PFSK-1 (cell line): ENCODE data around the gene RUNX1.

ENCODE experiments used
- FOXP2 ChIP-seq: optimal IDR thresholded peaks from 2 replicates; pipeline ENCODE3; 2011; ENCODE audit warnings: borderline replicate concordance, control low read depth, inconsistent platforms; ENCODE audit not compliant: insufficient read depth; ENCODE audit errors: extremely low read length, extremely low read depth
- POLR2AphosphoS5 ChIP-seq: IDR thresholded peaks from 2 replicates; pipeline ENCODE4 v1.6.1; 2012; ENCODE audit warnings: low read depth, mild to moderate bottlenecking, control low read depth, low read length, moderate library complexity
- SIN3A ChIP-seq: IDR thresholded peaks from 2 replicates; pipeline ENCODE4 v1.6.1; 2012; ENCODE audit warnings: mild to moderate bottlenecking, low read length, moderate library complexity, borderline replicate concordance; ENCODE audit not compliant: insufficient read depth
- TAF1 ChIP-seq: IDR thresholded peaks from 2 replicates; pipeline ENCODE4 v1.6.1; 2012; ENCODE audit warnings: low read length, control low read depth, borderline replicate concordance; ENCODE audit not compliant: insufficient read depth
- TF ChIP-seq, protein P1 (sequence below), 2 experiments: IDR thresholded peaks; 2 replicates each; pipeline versions ENCODE4 v1.6.1 to v1.8.0; 2011 to 2012; ENCODE audit warnings: low read depth in 2 of 2, low read length in 2 of 2, control low read depth in 1 of 2, inconsistent platforms in 1 of 2, mild to moderate bottlenecking in 1 of 2, moderate library complexity in 1 of 2; ENCODE audit not compliant: insufficient read depth in 1 of 2

The RUNX1 gene

DNA sequence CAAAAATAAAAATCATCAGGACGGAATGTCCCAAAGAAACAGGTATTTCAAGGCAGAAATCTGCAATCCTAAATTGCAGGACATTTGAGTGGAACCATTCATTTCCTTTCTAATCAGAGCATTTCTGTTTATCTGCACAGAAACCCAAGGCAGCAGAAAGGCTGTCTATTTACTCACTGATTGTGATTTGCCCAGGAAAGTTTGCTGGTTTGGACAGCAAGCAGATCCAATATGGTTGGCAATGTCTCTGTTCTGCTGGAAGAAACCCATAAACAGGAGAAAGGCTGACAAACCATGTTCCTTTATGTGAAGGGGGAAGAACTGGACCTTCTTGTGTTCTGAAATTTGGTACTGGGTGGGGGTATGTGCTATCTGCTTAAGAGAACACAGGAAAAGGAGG is 260.2 kb downstream of the RUNX1 start:
- TF ChIP-seq, protein P1, sequence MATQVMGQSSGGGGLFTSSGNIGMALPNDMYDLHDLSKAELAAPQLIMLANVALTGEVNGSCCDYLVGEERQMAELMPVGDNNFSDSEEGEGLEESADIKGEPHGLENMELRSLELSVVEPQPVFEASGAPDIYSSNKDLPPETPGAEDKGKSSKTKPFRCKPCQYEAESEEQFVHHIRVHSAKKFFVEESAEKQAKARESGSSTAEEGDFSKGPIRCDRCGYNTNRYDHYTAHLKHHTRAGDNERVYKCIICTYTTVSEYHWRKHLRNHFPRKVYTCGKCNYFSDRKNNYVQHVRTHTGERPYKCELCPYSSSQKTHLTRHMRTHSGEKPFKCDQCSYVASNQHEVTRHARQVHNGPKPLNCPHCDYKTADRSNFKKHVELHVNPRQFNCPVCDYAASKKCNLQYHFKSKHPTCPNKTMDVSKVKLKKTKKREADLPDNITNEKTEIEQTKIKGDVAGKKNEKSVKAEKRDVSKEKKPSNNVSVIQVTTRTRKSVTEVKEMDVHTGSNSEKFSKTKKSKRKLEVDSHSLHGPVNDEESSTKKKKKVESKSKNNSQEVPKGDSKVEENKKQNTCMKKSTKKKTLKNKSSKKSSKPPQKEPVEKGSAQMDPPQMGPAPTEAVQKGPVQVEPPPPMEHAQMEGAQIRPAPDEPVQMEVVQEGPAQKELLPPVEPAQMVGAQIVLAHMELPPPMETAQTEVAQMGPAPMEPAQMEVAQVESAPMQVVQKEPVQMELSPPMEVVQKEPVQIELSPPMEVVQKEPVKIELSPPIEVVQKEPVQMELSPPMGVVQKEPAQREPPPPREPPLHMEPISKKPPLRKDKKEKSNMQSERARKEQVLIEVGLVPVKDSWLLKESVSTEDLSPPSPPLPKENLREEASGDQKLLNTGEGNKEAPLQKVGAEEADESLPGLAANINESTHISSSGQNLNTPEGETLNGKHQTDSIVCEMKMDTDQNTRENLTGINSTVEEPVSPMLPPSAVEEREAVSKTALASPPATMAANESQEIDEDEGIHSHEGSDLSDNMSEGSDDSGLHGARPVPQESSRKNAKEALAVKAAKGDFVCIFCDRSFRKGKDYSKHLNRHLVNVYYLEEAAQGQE (IDR thresholded peaks at IDR 0.05; ENCODE audit: insufficient read depth in 1 of 2, low read depth in 2 of 2, low read length in 2 of 2), result no peak

DNA sequence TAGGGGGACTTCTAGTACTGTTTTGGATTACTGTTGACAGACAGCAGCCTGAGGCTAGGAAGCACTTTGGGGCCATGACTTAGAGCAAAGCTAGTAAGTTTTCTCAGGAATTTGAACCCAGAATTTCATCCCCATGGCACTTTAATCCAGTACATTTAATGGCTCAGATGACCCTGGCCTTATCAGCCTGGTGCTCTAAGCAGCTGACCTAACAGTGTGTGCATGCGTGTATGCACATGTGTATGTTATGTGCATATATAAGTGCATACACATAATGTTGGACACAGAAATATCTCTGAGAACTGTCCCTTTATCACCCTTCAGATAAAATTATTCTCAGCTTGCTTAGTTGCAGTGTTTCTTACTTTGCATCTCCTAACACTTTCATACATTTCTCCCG is 265.3 kb downstream of the RUNX1 start:
- TF ChIP-seq FOXP2 (no peak), TAF1 (no peak)

DNA sequence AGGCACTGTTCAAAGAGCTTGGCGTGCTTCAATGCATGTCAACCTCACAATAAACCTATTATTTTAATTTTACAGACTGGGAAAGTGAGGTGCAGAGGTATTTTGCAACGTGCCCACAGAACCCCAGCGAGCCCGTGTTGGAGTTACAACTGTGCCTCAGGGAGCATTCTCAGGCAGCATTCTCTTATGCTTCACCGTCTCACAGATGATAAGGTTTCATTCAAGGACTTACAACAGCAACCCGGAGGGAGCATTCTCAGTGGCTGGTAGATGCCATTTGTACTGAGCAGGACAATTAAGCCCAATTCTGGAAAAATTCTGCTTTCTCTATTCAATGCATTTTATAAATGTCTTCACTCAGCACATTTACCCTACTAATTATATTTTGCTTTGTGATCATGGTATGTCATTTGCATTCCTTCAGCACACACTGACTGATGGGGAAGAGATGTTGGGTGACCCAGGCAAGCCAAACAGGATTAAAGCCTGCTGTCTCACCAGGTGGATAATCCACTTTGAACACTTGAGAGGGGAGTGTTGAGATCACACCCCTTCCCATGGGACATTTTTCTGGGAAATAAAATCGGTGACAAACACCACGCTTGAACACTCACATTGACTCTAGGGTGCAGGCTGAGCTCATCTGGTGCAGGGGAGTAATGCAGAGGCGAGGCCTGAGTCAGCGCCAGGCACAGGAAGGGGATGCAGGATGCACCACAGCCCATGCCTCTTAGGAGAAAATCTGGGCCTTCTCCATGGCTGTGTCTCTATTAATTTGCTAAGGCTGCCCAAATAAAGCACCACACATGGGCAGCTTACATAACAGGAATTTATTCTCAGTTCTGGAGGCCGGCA is 266.4 kb downstream of the RUNX1 start:
- TF ChIP-seq POLR2AphosphoS5, result no peak
- TF ChIP-seq TAF1, result no peak
- TF ChIP-seq, protein P1 (IDR thresholded peaks at IDR 0.05; ENCODE audit: insufficient read depth in 1 of 2, low read depth in 2 of 2, low read length in 2 of 2), result no peak
- TF ChIP-seq FOXP2, result no peak
- TF ChIP-seq SIN3A, result no peak

DNA sequence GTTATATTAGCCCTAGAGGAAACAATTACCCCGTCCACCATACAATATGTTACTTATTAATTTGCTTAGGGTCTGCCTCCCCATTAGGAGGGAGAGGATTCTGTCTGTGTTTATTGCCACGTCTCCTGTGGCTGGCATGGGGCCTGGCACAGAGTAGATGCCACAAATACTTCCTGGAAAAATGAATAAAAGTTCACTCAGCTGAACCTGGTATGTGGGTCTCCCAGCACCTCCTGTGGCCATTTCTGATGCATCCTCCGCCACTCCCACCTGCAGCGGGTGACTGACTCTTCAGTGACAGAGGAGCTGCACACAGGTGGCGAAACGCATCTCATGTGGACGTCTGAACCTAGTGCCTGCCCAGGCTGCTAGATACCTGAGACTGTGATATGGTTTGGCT is 267.6 kb downstream of the RUNX1 start:
- TF ChIP-seq POLR2AphosphoS5 (no peak), FOXP2 (no peak), TAF1 (no peak), SIN3A (no peak)
- TF ChIP-seq, protein P1 (IDR thresholded peaks at IDR 0.05; ENCODE audit: insufficient read depth in 1 of 2, low read depth in 2 of 2, low read length in 2 of 2), result no peak

DNA sequence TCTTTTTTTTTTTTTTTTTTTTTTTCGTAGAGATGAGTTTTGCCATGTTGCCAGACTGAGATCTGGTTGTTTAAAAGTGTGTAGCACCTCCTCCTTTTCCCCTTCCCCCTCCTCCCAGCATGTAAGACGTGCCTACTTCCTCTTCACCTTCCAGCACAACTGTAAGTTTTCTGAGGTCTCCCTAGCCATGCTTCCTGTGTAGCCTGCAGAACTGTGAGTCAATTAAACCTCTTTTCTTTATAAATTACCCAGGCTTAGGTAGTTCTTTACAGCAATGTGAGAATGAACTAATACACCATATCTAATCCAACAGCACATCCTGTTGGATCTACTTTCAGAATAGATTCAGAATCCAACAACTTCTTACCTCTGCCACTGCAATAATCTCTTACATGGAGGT is 269.2 kb downstream of the RUNX1 start:
- TF ChIP-seq, protein P1 (IDR thresholded peaks at IDR 0.05; ENCODE audit: insufficient read depth in 1 of 2, low read depth in 2 of 2, low read length in 2 of 2), result no peak
- TF ChIP-seq FOXP2, result no peak
- no peak for TF ChIP-seq SIN3A
- no peak for TF ChIP-seq POLR2AphosphoS5
- TF ChIP-seq TAF1, result no peak

DNA sequence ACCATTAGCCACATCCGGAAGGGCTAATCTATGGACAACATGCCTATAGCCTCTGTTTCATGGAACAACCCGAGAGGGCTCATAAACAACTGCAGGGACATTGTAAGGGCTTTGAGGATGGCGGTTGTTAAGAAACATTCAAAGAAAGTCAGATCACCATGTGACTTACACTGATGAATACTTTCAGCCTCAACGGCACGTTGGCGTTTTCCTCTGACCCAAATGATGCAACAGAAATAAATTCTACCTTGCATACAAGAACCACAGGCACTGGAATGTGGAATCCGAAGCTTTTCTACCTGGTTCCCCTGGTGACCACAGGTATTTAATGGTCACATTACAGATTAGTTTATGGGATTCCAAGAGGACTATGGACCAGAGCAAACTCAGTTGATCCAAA is 273.3 kb downstream of the RUNX1 start:
- TF ChIP-seq, protein P1 (IDR thresholded peaks at IDR 0.05; ENCODE audit: insufficient read depth in 1 of 2, low read depth in 2 of 2, low read length in 2 of 2), result no peak
- no peak for TF ChIP-seq SIN3A
- no peak for TF ChIP-seq TAF1
- TF ChIP-seq FOXP2, result no peak
- TF ChIP-seq POLR2AphosphoS5, result no peak
